ENCODE results near the gene NRBF2.

Gene NRBF2

DNA sequence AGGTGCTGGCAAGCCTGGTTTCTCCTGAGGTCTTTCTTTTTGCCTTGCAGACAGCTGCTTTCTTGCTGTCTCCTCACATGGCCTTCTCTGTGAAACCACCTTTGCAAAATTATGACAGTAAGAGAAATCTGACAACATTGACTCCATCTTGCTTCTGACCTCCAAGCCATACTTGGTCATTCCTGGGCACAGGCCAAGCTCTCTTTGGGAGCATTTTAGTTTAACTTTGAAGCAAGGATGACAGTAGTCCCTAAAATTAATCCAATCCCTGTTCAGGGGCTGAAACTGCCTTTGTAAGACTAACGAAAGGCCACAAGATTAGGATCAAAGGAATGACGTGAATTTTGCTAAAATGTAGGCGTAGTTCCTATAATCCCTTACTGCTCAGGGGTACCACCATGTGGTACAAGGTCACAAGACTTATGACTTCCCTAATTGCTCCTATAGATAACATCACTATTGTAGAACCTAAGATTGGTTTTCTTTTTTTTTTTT is 25.1 kb upstream of the NRBF2 start:
- Histone ChIP-seq H3K36me3 (replicated peaks; ENCODE audit: low read depth, low read length) (no peaks in the 10 kb centered on the region), H3K4me1 (ENCODE audit: low read length) (peaks cover 6% of the 10 kb centered on the region), H3K79me2 (ENCODE audit: low read length) (no peaks in the 10 kb centered on the region), H3K4me2 (ENCODE audit: low read length) (no peak overlapping the region), H3K4me3 (ENCODE audit: low read length) (no peak overlapping the region), H3K27me3 (ENCODE audit: low read depth, low read length) (no peaks in the 10 kb centered on the region), H3K9ac (ENCODE audit: low read length) (no peak overlapping the region), H3K9me3 (ENCODE audit: insufficient read depth, low read length) (no peaks in the 10 kb centered on the region), H2AFZ (ENCODE audit: low read depth, low read length) (no peak overlapping the region), H4K20me1 (ENCODE audit: insufficient read depth, low read length) (no peaks in the 10 kb centered on the region), H3K27ac (ENCODE audit: low read length) (no peak overlapping the region)
- TF ChIP-seq EZH2phosphoT487 (IDR thresholded peaks at IDR 0.05; ENCODE audit: low read depth) (no peak), CTCF (IDR thresholded peaks at IDR 0.05; ENCODE audit: low read depth, low read length) (no peak)

DNA sequence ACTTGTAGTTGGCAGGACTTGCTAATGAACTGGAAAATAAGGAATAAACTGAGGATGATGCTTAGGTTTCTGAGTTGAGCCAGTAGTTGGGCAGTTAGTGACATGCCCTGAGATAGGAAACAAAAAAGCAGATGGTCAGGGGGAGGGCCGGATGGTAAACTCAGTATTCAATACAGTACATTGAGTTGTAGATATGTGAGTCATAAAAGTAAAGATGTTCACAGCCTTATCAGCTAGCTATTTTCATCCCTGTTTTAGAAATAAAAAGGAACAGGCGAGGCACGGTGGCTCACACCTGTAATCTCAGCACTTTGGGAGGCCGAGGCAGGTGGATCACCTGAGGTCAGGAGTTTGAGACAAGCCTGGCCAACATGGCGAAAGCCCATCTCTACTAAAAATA is 22.2 kb upstream of the NRBF2 start:
- TF ChIP-seq CTCF (IDR thresholded peaks at IDR 0.05; ENCODE audit: low read depth, low read length) (no peak), EZH2phosphoT487 (IDR thresholded peaks at IDR 0.05; ENCODE audit: low read depth) (no peak)
- H3K79me2 ChIP-seq (ENCODE audit: low read length) = no peaks in the 10 kb centered on the region
- H3K4me1 ChIP-seq (ENCODE audit: low read length) = no peaks in the 10 kb centered on the region
- H3K27me3 ChIP-seq (ENCODE audit: low read depth, low read length) = no peaks in the 10 kb centered on the region
- no peak overlapping the region for H3K9ac ChIP-seq (ENCODE audit: low read length)
- no peaks in the 10 kb centered on the region for H3K9me3 ChIP-seq (ENCODE audit: insufficient read depth, low read length)
- no peak overlapping the region for H3K4me2 ChIP-seq (ENCODE audit: low read length)
- no peak overlapping the region for H2AFZ ChIP-seq (ENCODE audit: low read depth, low read length)
- no peak overlapping the region for H3K27ac ChIP-seq (ENCODE audit: low read length)
- H4K20me1 ChIP-seq (ENCODE audit: insufficient read depth, low read length) = no peaks in the 10 kb centered on the region
- no peaks in the 10 kb centered on the region for H3K36me3 ChIP-seq (replicated peaks; ENCODE audit: low read depth, low read length)
- no peak overlapping the region for H3K4me3 ChIP-seq (ENCODE audit: low read length)

DNA sequence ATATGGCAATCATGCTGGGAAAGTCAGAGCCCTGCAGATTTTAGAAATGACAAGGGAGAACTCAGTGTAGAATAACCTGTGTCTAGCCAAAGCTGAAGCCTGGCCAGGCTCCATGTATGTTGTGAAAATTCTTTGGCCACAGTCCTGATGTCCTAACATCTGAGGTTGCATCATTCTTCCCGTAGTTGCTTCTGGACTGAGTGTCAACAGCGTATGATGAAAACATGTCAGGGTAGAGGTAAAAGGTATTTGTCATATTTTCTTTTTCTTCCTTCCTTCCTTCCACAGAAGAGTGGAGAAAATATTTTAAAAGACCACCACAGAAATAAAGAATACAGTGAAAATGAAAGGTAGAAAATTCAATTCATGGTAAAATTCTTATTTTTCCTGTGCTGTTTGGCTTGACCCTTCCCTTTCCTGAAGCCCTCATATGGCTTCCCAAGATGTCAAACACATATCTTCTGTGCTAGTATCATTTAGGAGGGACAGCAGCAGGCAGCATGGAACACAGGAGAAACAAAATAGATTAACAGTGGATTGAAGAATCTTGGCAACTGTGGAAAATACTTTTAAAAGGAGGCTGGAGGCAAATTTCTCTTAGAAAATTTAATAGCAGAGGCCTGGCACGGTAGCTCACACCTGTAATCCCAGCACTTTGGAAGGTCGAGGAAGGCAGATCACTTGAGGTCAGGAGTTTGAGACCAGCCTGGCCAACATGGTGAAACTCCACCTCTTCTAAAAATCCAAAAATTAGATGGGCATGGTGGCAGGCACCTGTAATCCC is 18.9 kb upstream of the NRBF2 start:
- Histone ChIP-seq H4K20me1 (ENCODE audit: insufficient read depth, low read length) (no peaks in the 10 kb centered on the region), H2AFZ (ENCODE audit: low read depth, low read length) (no peak overlapping the region), H3K4me3 (ENCODE audit: low read length) (no peak overlapping the region), H3K27me3 (ENCODE audit: low read depth, low read length) (no peaks in the 10 kb centered on the region), H3K9ac (ENCODE audit: low read length) (no peak overlapping the region), H3K4me1 (ENCODE audit: low read length) (no peaks in the 10 kb centered on the region), H3K36me3 (replicated peaks; ENCODE audit: low read depth, low read length) (no peaks in the 10 kb centered on the region), H3K79me2 (ENCODE audit: low read length) (no peaks in the 10 kb centered on the region), H3K4me2 (ENCODE audit: low read length) (no peak overlapping the region), H3K27ac (ENCODE audit: low read length) (no peak overlapping the region), H3K9me3 (ENCODE audit: insufficient read depth, low read length) (no peaks in the 10 kb centered on the region)
- TF ChIP-seq EZH2phosphoT487 (IDR thresholded peaks at IDR 0.05; ENCODE audit: low read depth) = no peak
- TF ChIP-seq CTCF (IDR thresholded peaks at IDR 0.05; ENCODE audit: low read depth, low read length) = no peak

GRCh38 chr10:63115732-63116383 is 17.3 kb upstream of the NRBF2 start:
- H4K20me1 ChIP-seq (ENCODE audit: insufficient read depth, low read length) = no peaks in the 10 kb centered on the region
- no peaks in the 10 kb centered on the region for H3K36me3 ChIP-seq (replicated peaks; ENCODE audit: low read depth, low read length)
- H3K27ac ChIP-seq (ENCODE audit: low read length) = no peak overlapping the region
- no peaks in the 10 kb centered on the region for H3K79me2 ChIP-seq (ENCODE audit: low read length)
- no peaks in the 10 kb centered on the region for H3K4me1 ChIP-seq (ENCODE audit: low read length)
- no peak overlapping the region for H3K4me3 ChIP-seq (ENCODE audit: low read length)
- H3K4me2 ChIP-seq (ENCODE audit: low read length) = no peak overlapping the region
- no peaks in the 10 kb centered on the region for H3K9me3 ChIP-seq (ENCODE audit: insufficient read depth, low read length)
- TF ChIP-seq CTCF (IDR thresholded peaks at IDR 0.05; ENCODE audit: low read depth, low read length) = no peak
- TF ChIP-seq EZH2phosphoT487 (IDR thresholded peaks at IDR 0.05; ENCODE audit: low read depth) = no peak
- H3K9ac ChIP-seq (ENCODE audit: low read length) = no peak overlapping the region
- no peak overlapping the region for H2AFZ ChIP-seq (ENCODE audit: low read depth, low read length)
- no peaks in the 10 kb centered on the region for H3K27me3 ChIP-seq (ENCODE audit: low read depth, low read length)
